Stimulated activated CD8-positive, alpha-beta memory T cell treated with anti-CD3 and anti-CD28 coated beads, Interleukin-4, amount 100 ng/mL, for 1 hour (primary cell): ENCODE measurements around the gene STK39.
"Not testable (repeated sequence)": the region's sequence is repeated elsewhere in the genome, so short reads cannot be mapped to it uniquely, and the experiment has no call there.

Experiments
- DNase-seq, 2 donors: peaks; one replicate each; pipeline ENCODE4 v3.0.0-alpha.2; 2020; ENCODE audit warnings: low read depth in 2 of 2, low spot score in 1 of 2

Gene STK39

DNA sequence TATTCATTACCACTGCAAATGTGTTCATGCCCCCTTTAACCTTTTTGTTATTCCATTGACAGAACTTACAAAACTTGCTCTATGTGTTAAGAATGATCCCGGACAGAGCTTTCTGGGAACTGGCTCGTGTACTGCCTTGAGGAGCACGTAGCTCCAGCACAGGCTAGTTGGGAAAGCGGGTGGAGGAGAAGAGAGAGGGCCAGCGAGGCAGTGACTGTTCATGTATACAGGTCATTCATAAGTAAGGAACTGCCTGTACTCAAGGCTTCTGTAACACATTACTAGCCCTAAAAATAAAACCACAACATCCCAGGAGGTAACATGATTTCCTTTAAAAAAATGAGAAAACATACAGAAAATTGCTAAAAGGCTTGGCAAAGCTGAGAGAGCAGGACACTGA is 109.0 kb downstream of the STK39 start:
- DNase-seq, result no peak

DNA sequence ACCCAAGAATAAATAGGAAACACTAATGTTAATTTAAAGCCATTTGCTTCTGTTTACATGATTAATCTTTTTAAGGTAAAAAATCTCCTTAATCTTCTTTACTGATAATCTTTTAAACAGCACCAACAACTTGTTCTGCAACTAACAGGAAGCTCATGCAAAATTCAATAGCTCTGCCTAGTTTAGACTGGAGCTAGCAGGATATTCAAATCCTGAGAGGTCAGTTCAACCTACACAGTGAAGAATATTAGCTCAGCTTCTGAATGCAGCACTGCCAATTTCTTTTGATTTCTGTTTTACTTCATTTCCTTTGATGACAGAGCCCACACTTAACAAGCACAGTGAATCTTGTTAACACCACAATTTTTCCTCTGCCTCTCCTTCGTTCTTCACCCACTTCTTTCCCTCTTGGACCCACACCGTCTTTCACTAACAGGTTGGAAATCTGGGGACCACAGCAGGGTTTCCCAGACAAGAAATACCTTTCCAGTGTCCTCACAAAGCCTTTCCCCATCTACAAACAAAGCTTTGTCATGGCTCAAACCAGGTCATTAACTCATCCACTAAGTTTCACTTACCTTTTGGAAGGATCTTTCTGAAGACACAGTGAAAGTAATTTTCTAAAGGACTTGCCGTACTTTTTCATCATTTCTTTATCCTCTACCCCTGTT is 109.8 kb downstream of the STK39 start:
- DNase-seq, result no peak

DNA sequence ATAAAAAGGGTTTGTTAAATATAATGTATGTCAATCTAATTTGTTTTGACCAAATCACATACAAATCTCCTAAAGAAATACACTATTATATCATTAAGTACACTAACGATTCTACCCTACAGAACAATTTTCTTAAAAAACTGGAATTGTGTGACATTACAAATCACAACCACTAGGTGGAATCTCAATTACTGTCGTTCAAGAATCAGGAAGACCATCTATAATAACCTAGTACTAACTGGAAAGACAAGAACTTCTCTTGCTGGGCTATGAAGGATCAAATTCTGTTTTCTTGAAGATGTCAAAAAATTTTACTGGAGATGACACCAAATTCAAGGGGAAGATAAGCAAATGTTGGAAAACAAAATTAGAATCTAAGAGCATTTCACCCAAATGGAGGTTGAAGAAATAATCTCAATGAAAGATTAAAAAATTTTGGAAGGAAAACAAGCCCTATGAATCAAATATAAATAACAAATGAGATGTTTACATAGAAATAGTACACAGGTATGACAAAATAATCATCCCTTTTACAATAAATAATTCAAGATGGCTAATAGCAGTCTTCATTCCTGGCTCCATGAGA is 110.9 kb downstream of the STK39 start:
- DNase-seq, result no peak

DNA sequence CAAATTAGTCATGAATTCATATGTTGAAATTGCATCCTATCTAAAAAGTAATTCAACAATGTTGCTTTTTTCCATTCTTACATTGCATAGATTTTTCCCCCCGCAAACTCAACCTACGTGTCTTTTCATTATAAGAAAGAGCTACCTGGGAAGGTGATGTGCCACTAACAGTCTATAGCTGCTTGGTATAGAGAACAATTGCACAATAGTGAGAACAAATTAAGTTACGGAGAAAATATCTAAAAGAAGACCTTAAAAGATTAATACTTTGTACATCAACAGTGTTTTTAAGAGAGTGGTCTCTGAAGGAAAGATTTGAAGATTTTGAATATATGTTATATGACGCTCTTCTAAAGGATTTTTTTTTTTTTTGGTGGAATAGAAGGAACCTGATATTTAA is 111.8 kb downstream of the STK39 start:
- DNase-seq, result no peak

DNA sequence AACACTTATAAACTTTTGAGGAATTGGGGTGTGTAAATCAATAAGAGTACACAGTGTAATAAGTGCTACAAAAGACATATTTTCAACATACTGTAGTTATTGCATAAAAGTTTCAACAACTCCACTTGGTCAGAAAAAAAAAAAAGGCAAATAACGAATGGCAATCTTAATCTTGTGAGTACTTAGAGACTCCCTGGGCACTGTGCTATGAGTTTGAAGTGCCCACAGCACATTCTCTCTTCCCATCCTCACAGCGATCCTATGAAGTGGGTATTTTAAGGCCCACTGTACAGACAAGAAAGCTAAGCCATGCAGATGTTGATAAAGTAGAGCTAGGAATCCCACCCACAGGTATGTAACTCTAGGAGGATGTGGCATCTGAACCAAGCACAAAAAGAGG is 112.3 kb downstream of the STK39 start:
- no peak for DNase-seq

DNA sequence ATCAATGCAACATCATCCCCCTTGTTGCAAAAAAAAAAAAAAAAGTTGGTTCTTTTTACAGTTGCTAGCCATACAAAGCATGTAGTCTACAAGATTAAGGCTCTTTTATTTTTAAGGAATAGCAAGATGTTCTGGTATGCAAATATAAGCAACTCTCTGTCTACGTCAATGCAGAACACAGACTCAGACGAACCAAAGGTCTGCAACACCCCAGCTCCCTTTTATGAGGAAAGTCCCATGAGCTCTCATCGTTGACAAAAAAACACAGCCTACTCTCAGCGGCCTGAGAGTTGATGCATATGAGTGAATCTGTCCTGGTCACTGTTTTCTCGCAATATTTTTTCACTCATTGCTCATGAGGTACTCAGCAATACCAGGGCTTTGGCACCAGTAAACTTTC is 112.9 kb downstream of the STK39 start:
- DNase-seq, result no peak

DNA sequence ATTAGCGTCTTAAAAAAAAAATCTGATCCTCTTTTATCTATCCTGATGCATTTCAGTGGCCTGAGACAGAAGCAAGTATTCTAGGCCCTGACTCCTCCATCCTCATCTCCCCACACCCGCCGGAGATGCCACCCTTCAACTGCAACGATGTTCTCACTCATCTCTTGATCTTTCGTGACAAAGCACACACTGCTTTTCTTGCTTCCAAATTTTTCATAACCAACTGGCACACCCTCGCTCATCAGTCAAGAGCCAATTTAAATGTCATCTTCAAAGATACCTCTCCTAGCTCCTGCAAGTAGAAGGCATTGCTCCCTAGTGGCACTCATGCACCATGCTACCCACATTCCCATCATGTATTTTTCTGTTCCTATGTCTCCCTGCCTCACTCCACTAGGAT is 115.0 kb downstream of the STK39 start:
- no peak for DNase-seq

DNA sequence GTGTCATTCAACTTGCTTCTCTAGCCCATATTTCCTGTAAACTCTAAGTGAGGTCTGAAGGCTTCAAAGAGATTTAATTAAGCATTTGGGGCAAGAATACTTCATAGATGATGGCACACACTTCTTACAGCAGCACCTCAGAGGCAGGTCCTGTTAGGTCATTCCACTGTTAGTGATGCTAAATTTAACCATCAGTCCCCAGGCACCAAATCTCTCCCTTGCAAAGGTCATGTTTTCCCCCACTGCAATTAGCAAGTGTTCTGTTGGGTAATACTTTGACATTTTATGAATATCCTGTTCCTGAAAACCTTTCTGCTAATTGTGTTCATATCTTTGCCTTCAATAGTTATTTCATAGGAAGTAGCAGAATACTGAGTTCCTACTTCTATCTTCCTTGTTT is 117.0 kb downstream of the STK39 start:
- no peak for DNase-seq

DNA sequence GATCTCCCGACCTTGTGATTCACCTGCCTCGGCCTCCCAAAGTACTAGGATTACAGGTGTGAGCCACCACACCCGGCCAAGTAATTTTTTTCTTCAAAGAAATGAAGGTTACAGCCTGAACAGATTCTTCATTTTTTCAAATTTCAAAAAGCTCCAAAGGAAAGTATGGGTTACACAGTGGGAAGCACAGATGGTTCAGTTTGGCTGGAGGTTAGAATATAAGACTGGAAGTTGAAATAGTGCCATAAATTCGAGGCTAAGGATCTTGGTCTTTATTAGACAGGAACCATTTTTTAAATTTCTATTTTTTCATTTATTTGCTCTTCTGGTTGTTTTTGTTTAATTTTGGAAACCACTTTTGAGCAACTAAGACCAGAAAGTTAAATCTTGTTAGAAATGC is 120.0 kb downstream of the STK39 start:
- no peak for DNase-seq

DNA sequence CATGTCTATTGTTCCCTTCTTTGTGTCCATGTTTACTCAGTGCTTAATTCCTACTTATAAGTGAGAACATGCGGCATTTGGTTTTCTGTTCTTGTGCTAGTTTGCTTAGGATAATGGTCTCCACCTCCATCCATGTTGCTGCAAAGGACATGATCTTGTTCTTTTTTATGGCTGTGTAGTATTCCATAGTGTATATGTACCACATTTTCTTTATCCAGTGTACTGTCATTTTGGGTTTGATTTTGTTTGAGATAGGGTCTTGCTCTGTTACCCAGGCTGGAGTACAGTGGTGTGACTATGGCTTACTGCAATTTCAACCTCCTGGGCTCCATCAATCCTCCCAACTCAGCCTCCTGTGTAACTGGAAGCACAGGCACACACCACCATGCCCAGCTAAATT is 125.2 kb downstream of the STK39 start:
- not testable (repeated sequence) for DNase-seq

DNA sequence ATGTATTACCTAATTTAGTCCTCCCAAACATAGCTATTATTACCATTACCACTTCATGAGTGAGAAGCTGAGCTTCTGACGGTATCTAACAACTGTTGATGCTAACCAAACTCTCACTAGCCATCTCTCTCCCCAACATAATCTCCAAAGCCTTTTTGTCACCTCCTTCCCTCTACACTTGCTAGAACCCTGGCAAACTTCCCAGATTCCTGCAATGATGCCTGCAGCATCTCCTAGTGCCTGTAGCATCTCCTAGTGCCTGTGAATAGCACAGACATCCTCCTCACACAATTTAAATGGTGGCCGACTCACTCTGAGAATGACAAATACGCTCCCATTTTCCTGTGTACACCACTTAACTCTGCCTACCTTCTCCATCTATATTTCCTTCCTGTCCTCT is 126.7 kb downstream of the STK39 start:
- no peak for DNase-seq

DNA sequence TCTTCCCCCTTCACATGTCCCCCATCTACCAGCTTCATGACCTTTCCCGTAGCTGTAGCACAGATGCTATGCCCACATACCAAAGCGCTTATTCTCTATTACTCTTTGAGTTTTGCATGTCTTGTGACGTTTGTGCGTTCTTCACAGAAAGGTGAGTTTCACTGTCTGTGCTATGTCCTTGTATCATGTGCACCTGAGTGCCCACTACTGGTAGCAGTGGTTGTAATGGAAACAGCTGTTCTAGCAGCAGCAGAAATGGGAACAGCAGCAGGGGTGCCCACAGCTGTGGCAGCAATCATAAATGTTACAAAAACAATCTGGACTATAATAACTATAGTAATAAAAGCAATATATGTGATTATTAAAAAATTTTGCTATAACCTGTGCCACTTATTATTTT is 127.1 kb downstream of the STK39 start:
- no peak for DNase-seq

DNA sequence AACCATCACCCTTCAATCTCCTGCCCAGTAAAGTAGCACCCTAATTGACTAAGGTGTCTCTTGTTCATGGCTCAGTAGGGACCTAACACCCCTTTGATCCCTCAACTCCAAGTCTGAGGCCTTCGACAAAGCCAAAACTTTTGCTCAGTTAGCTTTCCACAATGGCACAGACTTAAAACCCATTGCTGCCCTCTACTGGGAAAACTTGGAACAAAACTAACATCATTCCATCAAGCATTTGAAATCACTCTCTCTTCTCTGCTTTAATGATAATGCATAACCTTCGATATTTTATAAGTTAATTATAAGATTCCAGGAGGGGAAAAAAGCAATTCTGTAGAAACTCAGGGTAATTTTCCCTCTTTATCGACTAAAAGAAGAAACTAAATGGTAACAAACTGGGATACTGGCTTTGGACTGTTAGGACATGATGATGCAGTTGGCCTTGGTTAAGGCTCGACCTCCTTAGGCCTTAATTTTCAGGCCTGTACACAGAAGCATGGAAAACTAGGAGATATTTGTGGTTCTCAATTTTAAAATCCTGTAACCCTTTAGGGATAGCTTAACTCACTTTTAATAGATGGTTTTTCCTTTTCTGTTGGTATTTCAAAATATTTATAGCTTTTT is 127.8 kb downstream of the STK39 start:
- no peak for DNase-seq

DNA sequence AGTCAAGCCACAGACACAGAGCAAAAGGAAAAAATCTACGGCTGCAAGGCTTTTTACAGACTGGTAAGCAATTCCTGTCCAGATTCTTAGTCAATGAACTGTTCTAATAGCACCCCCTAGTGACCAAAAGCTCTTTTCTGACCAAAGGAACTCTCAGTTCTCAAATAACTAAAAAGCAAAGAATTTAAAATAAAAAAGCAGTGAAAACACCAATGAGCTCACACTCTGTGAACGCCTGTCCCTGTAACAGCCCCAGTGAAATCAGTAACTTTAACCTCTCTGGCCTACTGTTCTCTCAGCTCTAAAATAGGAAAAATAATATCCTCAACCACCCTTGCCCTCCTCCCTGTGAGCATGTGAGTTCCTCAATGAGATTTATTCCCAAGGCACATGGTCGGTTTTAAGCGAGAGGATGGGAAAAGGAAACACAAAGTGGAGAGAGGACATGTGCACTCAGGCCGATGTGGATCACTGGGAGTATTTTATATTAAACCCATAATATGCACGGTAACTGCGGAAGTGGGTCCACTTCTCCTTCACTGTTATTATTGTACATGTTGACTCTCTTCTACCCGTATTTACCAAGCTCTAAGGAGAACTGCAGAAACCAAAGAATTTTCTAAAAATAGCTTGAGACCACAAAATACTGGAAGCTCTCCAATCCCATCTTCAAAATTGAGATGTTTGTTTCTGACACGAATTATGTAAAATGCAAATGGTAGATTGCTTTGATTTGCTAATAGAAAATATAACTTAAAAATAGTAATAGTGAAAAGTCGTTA is 128.5 kb downstream of the STK39 start:
- DNase-seq, result no peak

DNA sequence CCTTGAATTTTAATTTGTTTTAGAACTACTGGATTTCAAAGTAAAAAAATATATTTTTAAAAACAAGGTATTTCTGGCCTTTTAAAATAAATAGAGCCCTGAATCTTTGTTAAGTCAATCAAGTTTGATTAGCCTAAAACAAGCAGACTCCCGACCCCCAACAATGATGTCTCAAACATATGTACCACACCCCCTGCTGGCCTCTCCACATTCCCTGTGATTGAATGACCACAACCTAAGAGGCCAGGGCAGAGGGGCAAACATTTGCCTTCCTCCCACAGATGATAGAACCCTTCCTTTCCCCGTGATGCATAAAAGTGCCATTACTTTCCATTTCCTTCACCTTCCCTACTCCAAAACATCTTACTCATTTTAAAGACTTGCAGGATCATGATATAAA is 130.9 kb downstream of the STK39 start:
- DNase-seq, result no peak

DNA sequence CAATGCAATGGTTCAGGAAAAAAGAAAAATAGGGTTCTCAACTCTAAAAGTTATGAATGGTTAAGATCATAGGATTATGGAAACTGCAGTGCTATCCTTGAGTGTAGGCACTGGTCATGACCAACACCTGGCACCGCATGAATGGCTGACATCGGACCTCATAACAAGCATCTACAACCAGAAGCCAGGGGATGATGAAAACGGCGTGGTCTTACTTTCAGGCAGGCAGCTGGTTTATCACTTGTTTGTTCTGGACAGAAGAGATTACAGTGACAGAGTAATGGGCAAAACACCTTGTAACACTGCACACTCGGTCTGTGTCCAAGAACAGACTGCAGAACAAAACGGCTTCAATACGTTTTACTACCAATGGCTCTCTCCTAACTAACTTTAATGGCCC is 132.8 kb downstream of the STK39 start:
- DNase-seq, result no peak

DNA sequence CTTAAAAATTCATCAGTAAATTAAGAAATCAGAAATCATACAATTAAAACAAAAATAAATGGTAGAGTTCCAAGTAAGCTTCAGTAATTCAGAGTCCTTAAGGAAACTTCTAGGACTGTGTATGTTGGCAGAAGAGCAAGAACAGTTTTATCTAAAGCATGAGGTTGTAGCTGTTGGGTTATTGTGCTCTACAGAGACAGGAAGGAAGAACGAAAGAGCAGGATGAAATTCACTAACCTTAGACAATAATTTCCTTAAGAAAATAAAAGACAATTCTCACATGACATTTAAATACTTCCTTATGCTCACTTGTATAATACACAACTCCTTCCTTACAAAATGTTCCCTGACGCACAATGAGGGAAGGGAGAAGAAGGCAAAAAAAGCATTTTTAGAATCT is 133.4 kb downstream of the STK39 start:
- DNase-seq, result no peak

DNA sequence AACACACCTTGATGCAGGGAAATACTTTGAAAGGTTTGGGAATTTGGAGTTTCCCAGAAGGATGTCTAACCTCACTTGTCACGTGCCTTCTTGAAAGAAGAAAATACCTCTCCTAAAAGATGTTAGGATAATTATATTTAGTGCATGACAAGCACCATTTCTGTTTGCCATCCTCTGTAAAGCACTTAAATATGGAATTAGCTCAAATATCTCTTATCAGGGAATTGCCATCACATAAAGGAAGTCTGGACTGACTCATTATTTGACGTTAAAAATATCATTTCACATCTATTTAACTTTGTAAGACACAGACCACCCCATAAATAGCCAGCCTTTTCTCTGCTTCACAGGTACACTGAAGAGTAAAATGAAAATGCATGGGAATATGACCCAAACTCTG is 140.1 kb downstream of the STK39 start:
- DNase-seq, result no peak

DNA sequence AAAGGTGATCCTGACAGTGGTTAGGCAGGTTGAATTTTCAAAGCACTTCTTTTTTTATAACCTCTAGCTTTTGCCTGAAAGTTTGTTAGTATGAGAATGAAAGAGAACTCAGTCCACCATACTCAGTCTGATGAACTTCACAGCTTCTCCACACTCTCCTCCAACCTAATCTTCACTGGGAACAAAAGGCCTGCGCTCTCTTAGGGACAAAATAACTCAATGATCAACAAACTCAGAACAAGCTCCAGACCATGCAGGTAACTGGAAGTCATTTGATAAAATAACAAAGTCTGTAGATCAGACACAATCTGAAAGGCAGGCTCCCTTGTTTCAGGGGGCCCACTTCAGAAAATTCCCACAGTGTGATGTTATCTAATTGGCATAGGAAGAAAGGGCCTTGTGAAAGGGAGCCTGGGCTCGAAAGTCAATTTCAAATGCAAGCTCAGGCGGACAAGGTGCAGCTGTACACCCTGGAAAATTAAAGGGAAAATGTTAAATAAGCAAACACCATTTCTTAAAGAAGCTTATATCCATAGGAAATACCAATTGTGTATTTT is 142.2 kb downstream of the STK39 start:
- DNase-seq, result no peak

DNA sequence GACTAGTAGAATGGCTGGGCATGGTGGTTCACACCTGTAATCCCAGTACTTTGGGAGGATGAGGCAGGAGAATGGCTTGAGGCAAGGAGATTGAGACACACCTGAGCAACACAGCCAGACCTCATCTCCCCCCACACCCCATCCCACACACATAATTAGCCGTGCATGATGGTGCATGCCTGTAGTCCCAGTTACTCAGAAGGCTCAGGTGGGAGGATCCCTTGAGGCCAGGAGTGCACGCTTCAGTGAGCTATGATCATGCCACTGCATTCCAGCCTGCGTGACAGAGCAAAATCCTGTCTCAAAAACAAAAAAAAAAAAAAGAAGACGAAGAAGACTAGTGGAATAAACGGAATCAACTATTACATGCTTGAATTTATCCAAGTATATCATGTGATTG is 150.0 kb downstream of the STK39 start:
- DNase-seq, result no peak

DNA sequence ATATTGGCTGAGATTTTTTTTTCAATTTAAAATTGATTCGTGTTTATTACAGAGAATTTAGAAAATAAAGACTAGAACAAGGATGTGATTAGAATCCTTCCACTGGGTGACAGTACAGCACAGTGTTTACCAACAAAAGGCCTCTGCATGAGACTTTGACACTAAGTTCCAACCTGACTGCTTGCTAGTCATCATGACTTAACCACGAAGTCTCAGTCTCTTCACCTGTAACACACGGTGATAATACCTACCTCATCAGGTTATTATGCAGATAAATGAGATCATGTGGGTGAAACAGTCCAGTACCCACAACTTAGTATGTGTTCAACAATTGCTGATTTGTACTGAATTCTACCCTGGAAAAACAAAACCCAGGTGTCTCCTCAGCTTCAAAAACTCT is 151.2 kb downstream of the STK39 start:
- no peak for DNase-seq

DNA sequence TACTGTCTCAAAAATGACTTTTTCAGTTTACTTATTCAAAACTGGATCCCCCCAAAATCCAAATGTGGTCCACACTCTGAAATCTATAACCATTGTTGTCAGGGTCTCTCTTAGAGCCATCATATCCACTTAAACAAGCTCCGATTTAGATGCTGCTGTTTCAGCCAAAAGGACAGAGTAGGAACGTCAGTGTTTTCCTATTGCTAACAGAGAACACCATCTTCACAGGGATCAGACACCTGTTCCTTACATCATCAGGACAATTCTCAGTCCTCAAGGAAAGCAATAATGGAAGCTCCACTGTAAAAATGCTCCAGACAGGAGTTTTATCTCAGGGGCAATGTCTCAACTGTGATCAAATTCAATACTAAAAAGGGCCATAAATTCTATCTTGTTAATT is 155.4 kb downstream of the STK39 start:
- DNase-seq, result no peak
